Adipose tissue (tissue), 3 donors: Measurements from ENCODE around the gene SLC43A2. TPM values are rescaled to one million over a fixed set of nuclear protein-coding genes. Genes with fewer than 3 reads are reported as not detected.

Experiments
- H3K27ac ChIP-seq: one replicate; pipeline ENCODE4 v1.5.1; 2013; ENCODE audit warnings: low read depth, low read length
- WGBS, 3 donors: extraction: QIAGEN DNeasy Blood & Tissue Kit; methylation state at CpG; one replicate each; pipeline ENCODE4 v1.1.7; 2013; 5-methylcytosine and 5-hydroxymethylcytosine counted together
- polyA plus RNA-seq, 3 donors: library from polyadenylated mRNA; stranded (reverse); fragments of 200-250 nt; gene quantifications; one replicate each; pipeline ENCODE4 v1.2.3, GENCODE V29; 2013
- donor health status: healthy with polysubstance abuse.
- donor health status: Bipolar disorder and iron deficiency.
- donor health status: healthy.

The SLC43A2 gene
- polyA plus RNA-seq, 3 donors, result 5.7 to 17.0 (median 8.8) TPM

DNA sequence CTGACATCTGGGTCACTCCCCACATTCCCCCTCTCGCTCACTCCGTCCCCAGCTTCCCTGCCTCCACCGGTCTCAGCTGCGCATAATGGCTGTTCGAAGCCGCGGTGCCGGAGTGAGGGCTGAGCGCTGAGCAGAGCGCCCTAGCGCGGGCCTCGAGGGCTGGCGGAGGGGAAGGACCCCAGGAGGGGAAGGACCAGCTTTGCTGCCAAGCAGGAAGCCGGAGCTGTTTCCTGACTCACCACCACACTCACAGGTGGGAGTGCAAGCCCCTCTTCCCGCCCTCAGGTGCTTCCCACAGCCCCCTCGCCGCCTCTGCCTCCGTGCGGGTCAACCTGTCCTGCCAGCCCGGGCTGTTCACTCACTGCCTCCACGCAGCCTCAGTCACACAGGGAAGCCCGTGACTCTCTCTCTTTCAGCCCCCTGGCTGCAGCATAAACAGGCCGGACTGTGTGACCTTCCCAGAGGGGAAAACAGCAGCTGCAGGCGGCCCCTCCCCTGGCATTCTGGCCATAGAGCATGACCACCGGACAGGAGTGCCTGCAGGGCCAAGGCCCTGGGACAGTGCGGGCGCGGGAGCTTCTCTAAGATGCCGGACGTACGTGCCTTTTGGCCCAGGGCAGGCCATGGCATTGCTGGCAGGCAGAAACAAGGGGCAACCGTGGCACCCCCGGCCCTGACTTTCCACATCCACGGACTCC lies 23.7 kb downstream of the SLC43A2 start:
- no peak overlapping the region for H3K27ac ChIP-seq
- WGBS, 3 donors, result 50 to 75% (median 52%) methylated on average over 34 to 35 of the region's 35 CpGs

DNA sequence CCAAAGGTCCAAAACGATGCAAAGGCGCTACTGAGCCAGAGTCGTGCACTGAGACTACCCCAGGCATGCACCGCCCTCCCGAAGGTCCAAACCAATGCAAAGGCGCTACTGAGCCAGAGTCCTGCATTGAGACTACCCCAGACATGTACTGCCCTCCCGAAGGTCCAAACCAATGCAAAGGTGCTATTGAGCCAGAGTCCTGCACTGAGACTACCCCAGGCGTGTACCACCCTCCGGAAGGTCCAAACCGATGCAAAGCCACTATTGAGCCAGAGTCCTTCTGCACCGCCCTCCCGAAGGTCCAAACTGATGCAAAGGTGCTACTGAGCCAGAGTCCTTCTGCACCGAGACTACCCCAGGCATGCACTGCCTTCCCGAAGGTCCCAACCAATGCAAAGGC lies 27.1 kb downstream of the SLC43A2 start:
- H3K27ac ChIP-seq, result no peak overlapping the region
- 97 to 99% (median 98%) methylated on average over 14 of the region's 14 CpGs for WGBS, 3 donors

DNA sequence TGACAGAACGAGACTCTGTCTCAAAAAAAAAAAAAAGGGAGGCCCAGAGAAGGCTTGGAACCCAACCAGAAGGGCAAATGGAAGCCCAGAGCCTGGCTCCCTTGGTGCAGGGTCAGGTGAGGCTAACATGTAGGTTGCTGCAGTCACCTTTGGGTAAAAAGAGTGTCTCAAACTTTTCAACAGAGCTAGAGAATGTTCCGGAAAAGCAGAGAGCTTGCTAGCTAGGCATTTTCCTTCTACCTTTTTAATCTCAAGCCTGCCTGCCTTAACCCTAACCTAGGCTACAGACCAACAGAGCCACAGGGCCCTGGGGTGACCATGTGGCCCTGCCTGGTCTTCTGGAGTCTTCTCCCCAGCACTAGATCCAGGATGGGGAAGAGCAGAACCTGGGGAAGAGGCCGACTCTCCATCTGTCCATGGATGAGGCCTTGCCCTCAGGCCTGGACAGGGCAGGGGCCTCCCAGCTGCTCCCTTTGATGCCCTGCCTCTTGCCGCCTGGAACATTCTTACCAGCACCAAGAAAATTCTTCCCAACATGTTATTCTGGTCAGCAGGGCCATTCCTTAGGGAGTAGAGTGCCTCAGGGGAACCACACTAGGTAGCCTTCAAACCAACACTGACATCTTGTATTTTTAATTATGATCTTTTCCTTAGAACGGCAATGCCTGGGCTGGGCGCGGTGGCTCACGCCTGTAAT lies 30.1 kb downstream of the SLC43A2 start:
- no peak overlapping the region for H3K27ac ChIP-seq
- WGBS, 3 donors, result 90 to 94% (median 91%) methylated on average over 8 of the region's 8 CpGs

DNA sequence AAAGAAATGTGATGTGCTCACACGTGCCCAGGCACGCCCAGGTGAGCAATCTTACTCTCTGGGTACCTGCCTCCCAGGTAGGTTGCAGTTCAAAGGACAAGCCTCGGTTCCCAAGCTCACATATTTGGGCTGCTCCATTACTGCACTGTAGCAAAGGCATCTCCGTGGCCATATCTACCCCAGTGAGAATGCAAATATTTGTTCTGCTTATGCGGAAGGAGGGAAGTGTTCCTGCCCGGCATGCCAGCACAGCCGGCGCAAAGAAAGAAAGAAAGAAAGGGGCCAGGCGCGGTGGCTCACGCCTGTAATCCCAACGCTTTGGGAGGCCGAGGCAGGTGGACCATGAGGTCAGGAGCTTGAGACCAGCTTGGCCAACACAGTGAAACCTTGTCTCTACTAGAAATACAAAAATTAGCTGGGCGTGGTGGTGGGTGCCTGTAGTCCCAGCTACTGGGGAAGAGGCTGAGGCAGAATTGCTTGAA lies 30.7 kb downstream of the SLC43A2 start:
- WGBS, 3 donors, result 26 to 93% (median 93%) methylated on average over 14 of the region's 14 CpGs
- H3K27ac ChIP-seq, result no peak overlapping the region

DNA sequence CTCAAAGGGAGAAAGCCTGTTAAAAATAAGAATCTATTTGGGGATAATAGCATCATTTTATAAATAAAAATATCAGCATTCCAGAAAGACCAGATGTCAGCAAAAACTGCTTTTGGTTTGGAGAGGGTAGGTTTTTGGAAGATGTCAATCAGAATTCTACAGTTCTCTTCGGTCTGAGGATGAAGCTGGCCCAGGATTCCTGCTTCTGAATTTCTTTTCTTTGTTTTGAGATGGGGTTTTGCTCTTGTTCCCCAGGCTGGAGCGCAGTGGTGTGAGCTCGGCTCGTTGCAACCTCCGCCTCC lies 35.1 kb downstream of the SLC43A2 start:
- H3K27ac ChIP-seq, result no peak overlapping the region

DNA sequence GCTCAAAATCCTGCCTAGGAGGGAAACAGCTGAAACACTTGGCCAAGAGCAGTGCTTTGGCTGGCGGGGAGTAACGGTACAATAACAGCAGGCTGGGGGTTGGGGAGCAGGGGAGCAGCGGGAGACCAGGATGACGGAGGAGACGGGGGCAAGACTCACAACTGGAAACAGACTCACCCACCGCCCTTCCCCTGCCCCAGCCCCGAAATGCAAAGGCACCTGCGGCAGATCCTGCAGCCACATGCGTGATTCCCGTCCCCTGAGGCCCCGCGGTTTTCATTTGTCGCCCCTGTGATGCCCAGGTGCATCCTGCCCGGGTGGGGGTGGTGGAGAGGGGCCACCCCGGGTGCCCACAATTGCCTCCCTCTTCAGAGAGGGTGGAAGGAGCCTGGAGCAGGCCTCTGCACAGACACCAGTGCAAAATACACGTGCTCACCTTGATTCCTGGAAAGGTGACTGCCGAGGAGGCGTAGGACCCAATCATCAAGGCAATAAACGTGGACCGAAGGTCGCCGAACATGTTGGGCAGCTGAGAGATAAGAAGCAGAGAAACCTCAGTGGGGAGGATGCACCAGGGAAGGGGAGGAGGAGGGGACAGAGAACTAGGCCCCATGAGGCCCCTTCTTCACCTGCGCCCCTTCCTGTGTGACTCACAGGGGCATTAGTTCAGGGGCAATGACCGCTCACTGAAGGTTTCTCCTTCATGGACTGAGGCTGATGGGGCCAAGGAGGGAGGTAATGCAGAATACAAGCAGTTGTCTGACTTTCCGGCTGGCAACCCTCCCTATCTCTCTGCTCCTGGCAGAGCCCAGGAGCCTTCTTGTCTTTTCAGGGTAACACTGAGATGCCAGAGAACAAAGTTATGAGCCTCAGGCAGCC lies 35.6 kb downstream of the SLC43A2 start:
- H3K27ac ChIP-seq, result no peak overlapping the region
- 50 to 71% (median 55%) methylated on average over 25 of the region's 25 CpGs for WGBS, 3 donors

More for the DNA sequence above, 35.1 kb downstream of the SLC43A2 start:
- WGBS, 3 donors, result 89 to 94% (median 92%) methylated on average over 5 of the region's 5 CpGs

DNA sequence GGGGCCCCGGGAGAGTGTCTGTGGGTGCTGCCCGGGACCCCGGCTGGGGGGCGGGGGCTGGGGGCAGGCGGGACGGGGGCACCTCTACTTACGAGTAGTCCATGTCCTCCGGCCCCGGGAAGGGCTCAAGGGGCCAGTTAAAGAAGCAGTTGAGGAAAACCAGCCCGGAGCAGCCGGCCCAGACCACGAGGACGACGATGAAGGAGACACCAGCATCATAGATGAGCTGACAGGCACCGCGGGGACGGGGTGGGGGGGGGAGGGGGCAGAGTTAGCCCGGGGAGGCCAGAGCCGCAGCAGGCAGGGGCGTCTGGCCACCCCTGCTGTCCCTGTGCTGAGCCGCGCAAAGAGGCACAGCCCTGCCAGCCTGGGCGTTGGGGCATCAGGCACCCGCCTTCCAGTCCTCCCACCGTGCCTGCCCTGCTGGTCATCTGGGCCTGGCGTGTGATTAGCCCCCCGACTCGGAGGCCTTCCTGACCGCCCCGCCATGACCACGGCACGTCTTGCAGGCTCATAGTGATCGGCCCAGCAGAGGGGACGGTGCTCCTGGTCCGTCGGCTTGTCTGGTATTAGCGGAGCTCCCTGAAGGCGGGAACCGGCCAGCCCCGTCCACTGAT lies 37.1 kb downstream of the SLC43A2 start:
- WGBS, 3 donors, result 90 to 94% (median 93%) methylated on average over 35 to 40 of the region's 40 CpGs

DNA sequence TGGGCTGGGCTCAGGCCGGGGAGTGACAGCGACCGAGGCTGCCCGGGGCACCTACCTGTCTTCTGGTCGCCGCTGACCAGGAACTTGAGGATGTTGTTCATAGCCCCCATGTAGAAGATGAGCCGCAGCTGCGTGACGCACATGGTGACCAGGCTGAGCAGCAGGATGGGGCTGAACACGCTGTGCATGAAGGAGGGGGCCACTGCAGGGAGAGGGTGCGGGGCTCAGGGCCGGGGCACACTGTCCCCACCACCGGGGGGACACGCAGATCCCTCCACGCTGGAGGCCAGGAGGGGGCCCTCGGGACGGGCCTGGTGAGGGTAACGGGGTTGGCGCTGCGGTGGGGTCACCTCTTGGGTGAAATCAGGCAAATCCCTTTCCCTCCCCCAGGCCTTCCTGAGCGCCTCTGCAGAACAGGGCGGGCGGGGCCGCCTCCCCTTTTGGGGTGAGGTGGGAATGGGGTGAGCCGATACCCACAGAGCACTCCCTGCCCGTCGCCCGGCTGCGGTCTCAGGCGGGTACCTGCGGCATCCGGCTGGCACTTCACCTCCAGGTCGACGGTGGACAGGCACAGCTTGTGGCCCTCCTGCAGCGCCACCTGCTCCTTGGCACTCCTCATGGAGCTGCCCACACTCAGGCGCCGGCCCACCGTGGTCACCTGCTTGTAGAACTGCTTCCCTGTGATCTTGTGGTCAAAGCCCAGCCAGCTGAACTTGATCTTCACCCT lies 37.7 kb downstream of the SLC43A2 start:
- H3K27ac ChIP-seq, result no peak overlapping the region
- 84 to 93% (median 89%) methylated on average over 34 to 38 of the region's 38 CpGs for WGBS, 3 donors

More for the DNA sequence above, 37.1 kb downstream of the SLC43A2 start:
- H3K27ac ChIP-seq, result no peak overlapping the region

DNA sequence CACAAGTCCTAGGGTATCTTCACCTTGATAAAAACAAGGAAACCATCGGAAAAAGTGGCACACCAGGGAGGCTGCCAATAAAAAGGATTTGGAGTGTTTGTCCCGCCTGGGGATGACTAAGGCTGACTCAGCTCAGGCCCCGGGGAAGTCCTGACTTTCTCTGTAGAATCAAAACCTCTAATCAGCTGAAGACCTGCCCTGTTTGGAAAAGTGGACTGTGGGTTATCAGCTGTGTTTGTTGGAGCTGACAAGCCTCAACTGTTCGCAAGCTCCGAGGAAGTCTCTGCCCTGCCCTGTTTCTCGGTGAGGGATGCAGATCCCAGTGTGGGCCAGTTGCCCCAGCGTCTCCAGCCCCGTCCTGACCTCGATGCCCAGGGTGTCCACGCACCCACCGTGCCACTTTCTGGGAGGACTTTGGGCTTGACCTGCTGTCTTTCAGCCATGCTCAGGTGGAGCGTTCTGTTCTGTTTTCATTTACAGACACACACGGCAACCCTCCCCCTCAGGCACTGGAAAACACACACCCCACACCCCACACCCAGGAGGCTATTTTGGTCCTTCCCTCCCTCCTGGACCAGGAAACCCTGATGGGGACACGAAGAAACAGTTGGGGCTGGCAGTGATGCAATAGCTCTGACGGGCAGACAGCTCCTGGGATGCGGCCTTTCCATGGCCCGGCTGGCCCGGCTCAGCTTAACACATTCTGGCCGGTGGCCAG lies 38.4 kb downstream of the SLC43A2 start:
- H3K27ac ChIP-seq, result no peak overlapping the region
- WGBS, 3 donors, result 45 to 69% (median 47%) methylated on average over 19 of the region's 19 CpGs

DNA sequence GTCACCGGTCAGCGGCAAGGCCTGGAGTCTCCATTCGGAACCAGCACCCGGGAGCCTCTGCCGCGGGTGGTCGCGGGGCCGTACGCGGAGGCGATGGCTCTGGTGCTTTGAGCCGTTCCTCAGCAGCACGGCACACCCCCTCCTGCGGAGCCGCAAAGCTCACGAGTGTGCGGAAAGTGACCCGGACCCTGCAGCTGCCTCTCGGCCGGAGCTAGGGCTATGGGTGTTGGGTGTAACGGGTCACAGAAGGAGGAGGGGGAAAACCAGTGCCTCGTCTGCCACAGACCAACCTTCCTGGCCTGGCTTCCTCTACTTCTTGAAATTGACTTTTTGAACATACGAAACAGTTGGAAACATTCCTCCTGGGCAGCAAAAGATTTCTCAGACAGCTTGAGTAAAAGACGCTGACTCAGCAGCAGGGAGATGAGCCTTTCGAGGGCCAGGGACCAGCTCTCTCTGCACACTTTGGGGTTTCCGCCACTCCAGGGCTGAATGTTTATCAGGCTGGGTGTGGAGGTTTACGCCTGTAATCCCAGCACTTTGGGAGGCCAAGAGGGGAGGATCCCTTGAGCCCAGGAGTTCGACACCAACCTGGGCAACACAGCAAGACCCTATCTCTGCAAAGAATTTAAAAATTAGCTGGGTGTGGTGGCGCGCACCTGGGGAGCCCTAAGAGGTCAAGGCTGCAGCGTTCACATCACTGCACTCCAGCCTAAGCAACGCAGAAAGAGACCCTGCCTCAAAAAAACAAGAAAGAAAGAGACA lies 39.6 kb downstream of the SLC43A2 start:
- no peak overlapping the region for H3K27ac ChIP-seq
- 77 to 93% (median 78%) methylated on average over 33 of the region's 33 CpGs for WGBS, 3 donors

DNA sequence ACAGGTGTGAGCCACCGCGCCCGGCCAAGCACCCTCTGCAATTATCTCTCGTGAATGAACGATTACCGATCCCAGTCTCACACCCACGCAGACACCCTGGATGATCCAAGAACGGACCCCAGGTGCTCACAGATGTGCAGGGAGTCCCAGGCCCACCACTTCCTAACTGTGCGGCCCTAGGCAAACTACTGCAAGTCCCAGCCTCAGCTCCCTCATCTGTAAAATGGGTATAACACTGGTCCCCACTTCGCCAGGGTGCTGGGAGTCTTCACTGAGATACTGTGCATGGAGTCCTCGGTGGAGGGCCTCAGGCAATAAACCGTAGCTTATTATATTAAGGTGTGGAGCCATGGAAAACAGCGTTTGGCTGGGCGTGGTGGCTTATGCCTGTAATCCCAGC lies 44.5 kb downstream of the SLC43A2 start:
- no peak overlapping the region for H3K27ac ChIP-seq
- WGBS, 3 donors, result 91 to 97% (median 96%) methylated on average over 14 of the region's 14 CpGs

DNA sequence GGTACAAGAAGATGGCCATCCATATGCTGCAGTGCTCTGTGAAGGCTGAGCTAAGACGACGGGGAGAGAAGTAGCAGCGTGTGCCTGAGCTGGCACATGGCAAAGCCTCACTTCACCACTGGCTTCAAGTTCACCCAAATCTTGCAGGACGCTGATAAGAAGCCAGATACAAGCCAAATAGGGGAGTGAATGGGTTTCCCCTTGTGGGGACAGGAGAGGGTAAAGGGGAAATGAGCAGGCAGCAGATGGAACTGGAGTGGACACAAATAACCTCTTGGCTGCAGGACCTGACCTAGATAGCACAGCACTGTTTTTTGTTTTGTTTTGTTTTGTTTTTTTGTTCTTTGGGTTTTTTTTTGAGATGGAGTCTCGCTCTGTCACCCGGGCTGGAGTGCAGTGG lies 45.1 kb downstream of the SLC43A2 start:
- 43 to 66% (median 44%) methylated on average over 6 of the region's 6 CpGs for WGBS, 3 donors
- H3K27ac ChIP-seq, result no peak overlapping the region

DNA sequence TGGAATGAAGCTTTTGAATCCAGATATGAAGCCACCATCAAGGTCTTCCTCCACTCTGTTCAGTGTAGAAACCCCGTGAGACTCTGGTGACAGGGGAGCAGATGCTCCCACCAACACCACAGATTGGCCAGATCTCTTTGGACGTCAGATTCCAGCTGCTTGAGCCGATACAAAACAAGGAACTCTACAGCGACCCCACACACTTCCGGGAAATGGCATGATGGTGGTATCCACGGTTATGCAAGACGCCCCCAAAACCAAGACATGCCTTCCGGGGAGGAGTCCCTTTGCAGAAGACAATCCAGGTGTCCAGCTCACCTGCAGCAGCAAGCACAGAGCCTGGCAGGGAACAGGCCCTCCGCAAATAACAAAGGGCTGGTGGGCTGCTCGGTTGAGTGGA lies 46.3 kb downstream of the SLC43A2 start:
- no peak overlapping the region for H3K27ac ChIP-seq
- 69 to 95% (median 79%) methylated on average over 10 of the region's 10 CpGs for WGBS, 3 donors

DNA sequence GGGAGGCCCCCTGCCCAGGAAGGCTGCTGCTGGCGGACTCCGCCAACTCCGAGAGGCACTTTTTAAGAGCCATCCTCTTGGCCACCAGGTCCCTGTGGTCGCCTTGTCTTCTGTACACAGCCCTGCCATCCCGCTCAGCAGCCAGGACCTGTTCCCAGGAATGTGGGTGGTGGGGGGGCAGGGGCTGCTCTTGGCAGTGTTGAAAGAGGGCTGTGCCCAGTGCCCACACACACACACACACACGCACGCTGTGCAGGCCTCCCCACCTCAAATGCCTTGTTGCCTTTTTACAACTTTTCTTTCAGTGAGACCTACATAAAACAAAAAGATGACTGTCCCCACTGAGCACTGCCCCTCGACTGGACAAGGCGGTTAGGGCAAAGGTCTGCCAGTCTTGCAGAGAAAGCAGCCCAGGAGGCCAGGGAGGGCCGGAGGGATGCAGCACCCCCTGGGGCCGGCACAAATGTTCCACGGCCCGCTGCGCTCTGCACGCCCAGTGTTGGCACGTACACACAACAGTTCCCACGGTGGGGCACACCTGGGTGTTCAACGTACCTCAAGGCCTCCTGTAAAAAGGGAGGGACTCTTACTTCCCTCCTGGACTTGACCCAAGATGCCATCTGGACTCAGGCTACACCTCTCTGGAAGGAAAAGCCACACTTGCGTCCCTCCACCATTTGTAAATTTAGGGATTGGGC lies 47.5 kb downstream of the SLC43A2 start:
- no peak overlapping the region for H3K27ac ChIP-seq
- 36 to 86% (median 79%) methylated on average over 19 of the region's 19 CpGs for WGBS, 3 donors

DNA sequence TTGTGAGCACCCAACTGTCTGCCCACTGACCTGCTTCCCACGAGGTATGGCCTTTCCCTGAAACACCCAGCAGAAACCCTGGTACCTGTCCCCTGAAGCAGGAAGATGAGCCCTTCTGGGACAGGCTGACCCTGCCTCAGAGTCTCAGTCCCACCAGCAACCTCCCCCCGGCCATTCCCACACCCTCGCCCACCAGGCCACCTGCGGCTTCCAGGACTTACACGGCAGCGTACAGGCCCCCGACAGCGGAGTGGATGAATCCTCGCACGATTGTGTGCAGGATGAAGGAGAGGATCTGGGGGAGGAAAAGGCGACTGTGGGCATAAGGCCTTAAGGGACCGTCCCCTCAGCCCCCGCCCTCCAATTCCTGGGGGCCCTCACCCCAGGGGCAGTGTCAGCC lies 50.6 kb downstream of the SLC43A2 start:
- H3K27ac ChIP-seq, result peak overlapping the region; percentile 87
- 89 to 95% (median 90%) methylated on average over 13 of the region's 13 CpGs for WGBS, 3 donors

DNA sequence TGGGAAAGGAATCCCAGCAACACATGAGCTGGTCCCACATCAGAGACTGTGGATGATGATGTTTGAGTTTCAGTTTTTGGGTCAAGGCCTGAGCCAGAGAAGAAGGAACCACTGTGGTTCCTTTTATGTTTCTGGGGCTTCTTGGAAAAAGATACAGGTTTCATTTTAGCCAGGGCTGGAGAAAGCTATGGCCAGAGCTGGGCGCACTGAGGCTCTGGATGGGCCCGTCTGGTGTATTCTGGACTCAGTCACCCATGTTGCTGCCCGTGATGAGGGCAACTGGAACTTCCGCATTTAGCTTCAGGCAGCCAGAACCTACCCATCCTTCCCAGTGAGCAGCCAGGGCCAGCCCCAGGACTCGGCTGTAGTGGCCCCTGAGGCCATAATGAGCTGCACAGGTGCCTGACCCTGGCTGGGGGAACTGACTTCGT lies 51.0 kb downstream of the SLC43A2 start:
- 39 to 84% (median 45%) methylated on average over 6 of the region's 6 CpGs for WGBS, 3 donors
- H3K27ac ChIP-seq, result peak overlapping the region; percentile 87
